ENCODE measurements around the gene GNAL.

DNA sequence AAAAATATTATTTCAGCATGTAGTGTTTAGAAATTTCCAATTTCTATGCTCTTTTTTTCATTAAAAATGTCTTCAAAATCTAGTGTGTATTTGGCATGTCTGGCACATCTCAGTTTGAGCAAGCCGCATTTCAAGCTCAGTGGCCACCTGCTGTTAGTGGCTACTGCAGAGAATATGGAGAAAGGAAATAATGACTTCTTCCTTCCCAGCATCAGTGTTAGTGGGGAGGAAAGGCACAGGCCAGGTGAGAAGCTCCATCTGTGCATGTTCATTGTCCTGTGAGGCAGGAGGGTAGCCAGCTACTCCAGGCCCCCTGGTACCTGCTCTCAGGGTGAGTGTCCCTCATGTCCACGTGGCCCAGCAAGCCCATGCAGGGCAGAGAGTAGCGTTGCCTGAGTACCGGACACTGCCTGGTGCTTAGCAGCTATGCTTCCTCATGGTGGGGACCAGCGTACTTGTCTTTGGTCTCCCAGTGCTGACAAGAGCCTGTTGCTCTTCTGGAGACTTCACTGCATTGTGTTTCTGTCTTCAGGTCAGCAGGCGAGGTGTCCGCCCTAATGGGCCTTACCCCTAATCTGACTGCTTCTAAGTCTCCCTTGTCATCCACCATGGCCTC, 94.8 kb downstream of the GNAL start:
- TF ChIP-seq EZH2 (IDR thresholded peaks at IDR 0.05; ENCODE audit: borderline replicate concordance, low read depth, low read length, poor library complexity, severe bottlenecking): no peak
- TF ChIP-seq, protein P1, sequence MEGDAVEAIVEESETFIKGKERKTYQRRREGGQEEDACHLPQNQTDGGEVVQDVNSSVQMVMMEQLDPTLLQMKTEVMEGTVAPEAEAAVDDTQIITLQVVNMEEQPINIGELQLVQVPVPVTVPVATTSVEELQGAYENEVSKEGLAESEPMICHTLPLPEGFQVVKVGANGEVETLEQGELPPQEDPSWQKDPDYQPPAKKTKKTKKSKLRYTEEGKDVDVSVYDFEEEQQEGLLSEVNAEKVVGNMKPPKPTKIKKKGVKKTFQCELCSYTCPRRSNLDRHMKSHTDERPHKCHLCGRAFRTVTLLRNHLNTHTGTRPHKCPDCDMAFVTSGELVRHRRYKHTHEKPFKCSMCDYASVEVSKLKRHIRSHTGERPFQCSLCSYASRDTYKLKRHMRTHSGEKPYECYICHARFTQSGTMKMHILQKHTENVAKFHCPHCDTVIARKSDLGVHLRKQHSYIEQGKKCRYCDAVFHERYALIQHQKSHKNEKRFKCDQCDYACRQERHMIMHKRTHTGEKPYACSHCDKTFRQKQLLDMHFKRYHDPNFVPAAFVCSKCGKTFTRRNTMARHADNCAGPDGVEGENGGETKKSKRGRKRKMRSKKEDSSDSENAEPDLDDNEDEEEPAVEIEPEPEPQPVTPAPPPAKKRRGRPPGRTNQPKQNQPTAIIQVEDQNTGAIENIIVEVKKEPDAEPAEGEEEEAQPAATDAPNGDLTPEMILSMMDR (conservative IDR thresholded peaks at IDR 0.05; ENCODE audit: low read depth, low read length): no peak

Measured in A673 (cell line).